Measurements from ENCODE around the gene NF2. TPM values are rescaled to one million over a fixed set of nuclear protein-coding genes. Genes with fewer than 3 reads are reported as not detected.

Gene NF2
- total and polyA plus RNA-seq, 11 donors = 15.0 to 137 (median 52.1) TPM

GRCh38 chr22:29742326-29742725, 138.9 kb downstream of the NF2 start:
- H3K4me1 ChIP-seq = no peaks in the 10 kb centered on the region
- no peak overlapping the region for H3K27ac ChIP-seq
- H3K36me3 ChIP-seq = peaks cover 0 to 76% (median 48%) of the 10 kb centered on the region in 9 donors
- intact Hi-C loops (cut with DNase I) = no loop called here
- H3K4me3 ChIP-seq = no peak overlapping the region
- DNase-seq = peak in 1 of 5 donors; percentile 14
- 78 to 83% (median 80%) methylated on average over 13 of the region's 13 CpGs for WGBS, 4 donors
- H3K9me3 ChIP-seq = no peaks in the 10 kb centered on the region
- ATAC-seq = no peak
- no peak for TF ChIP-seq CTCF (IDR thresholded peaks at IDR 0.05)
- TF ChIP-seq POLR2A (IDR thresholded peaks at IDR 0.05) = no peak
- H3K27me3 ChIP-seq = no peaks in the 10 kb centered on the region

- intact Hi-C loops (cut with DNase I) = no loop called here
- 68 to 83% (median 76%) methylated on average over 8 of the region's 8 CpGs for WGBS, 4 donors
- Histone ChIP-seq H3K27me3 (no peaks in the 10 kb centered on the region), H3K4me1 (no peaks in the 10 kb centered on the region), H3K36me3 (peaks cover 0 to 74% (median 50%) of the 10 kb centered on the region in 9 donors), H3K4me3 (no peak overlapping the region), H3K9me3 (no peaks in the 10 kb centered on the region), H3K27ac (no peak overlapping the region)
- ATAC-seq (peak in 1 of 4 donors; percentile 9), DNase-seq (peak in 1 of 5 donors; percentile 22)
- TF ChIP-seq POLR2A (IDR thresholded peaks at IDR 0.05) (no peak), CTCF (IDR thresholded peaks at IDR 0.05) (no peak)
These were observed 141.5 kb downstream of the NF2 start for GRCh38 chr22:29744902-29745301.

- no peak overlapping the region for H3K27ac ChIP-seq
- 81 to 96% (median 95%) methylated on average over 6 to 7 of the region's 7 CpGs for WGBS, 4 donors
- peaks cover 0 to 13% (median 0%) of the 10 kb centered on the region in 12 donors for H3K4me1 ChIP-seq
- TF ChIP-seq CTCF (IDR thresholded peaks at IDR 0.05) = no peak
- TF ChIP-seq POLR2A (IDR thresholded peaks at IDR 0.05) = no peak
- no peak overlapping the region for H3K4me3 ChIP-seq
- ATAC-seq (no peak), DNase-seq (peak in 1 of 5 donors; percentile 25)
- H3K9me3 ChIP-seq = no peaks in the 10 kb centered on the region
- H3K36me3 ChIP-seq = peaks cover 0 to 55% (median 33%) of the 10 kb centered on the region in 9 donors
- H3K27me3 ChIP-seq = no peaks in the 10 kb centered on the region
- intact Hi-C loops (cut with DNase I) = no loop called here
These were observed 144.4 kb downstream of the NF2 start for GRCh38 chr22:29747832-29748231.

Other genes starting within 250 kb of the NF2 start
- gene AP1B1, start 215.1 kb upstream of the NF2 start, total RNA-seq = 10 to 100 TPM; 30.3 to 74.8 (median 33.8) TPM
- gene AP1B1, start 215.1 kb upstream of the NF2 start, polyA plus RNA-seq = 10 to 100 TPM; 18.1 to 43.4 TPM
- gene RFPL1, start 165.1 kb upstream of the NF2 start, total RNA-seq = not detected
- gene RFPL1, start 165.1 kb upstream of the NF2 start, polyA plus RNA-seq = not detected
- gene NEFH, start 123.4 kb upstream of the NF2 start, total RNA-seq = under 1 TPM in 8 of 9 donors, not detected in 1; 0.07 to 0.51 (median 0.14) TPM
- under 1 TPM; 0.08 to 0.10 TPM for gene NEFH, start 123.4 kb upstream of the NF2 start, polyA plus RNA-seq
- gene THOC5, start 49.9 kb upstream of the NF2 start, total RNA-seq = 10 to 100 TPM; 33.8 to 88.7 (median 40.6) TPM
- gene THOC5, start 49.9 kb upstream of the NF2 start, polyA plus RNA-seq = 10 to 100 TPM; 25.5 to 76.5 TPM
- 10 to 100 TPM; 16.2 to 30.1 (median 22.7) TPM for gene NIPSNAP1, start 22.5 kb upstream of the NF2 start, total RNA-seq
- 10 to 100 TPM; 12.2 to 22.3 TPM for gene NIPSNAP1, start 22.5 kb upstream of the NF2 start, polyA plus RNA-seq
- gene CABP7, start 116.4 kb downstream of the NF2 start, total RNA-seq = not detected
- under 1 TPM; 0.03 to 0.11 TPM for gene CABP7, start 116.4 kb downstream of the NF2 start, polyA plus RNA-seq
- 10 to 100 TPM; 19.4 to 28.9 (median 20.9) TPM for gene ZMAT5, start 163.4 kb downstream of the NF2 start, total RNA-seq
- 10 to 100 TPM; 30.1 to 37.2 TPM for gene ZMAT5, start 163.4 kb downstream of the NF2 start, polyA plus RNA-seq
- gene UQCR10, start 163.7 kb downstream of the NF2 start, total RNA-seq = 100 to 1,000 TPM; 244 to 396 (median 299) TPM
- gene UQCR10, start 163.7 kb downstream of the NF2 start, polyA plus RNA-seq = 1,000 to 10,000 TPM in 1 of 2 donors, 100 to 1,000 TPM in 1; 355 to 1,063 TPM
- gene ASCC2, start 234.6 kb downstream of the NF2 start, total RNA-seq = 10 to 100 TPM; 23.6 to 53.2 (median 30.4) TPM
- 10 to 100 TPM; 41.8 to 77.1 TPM for gene ASCC2, start 234.6 kb downstream of the NF2 start, polyA plus RNA-seq